Measurements from ENCODE around the gene ZAP70.

Gene ZAP70

GRCh38 chr2:97769308-97769707, 55.9 kb downstream of the ZAP70 start:
- Histone ChIP-seq H4K8ac (ENCODE audit: low read depth, low read length) (no peak overlapping the region), H3K56ac (ENCODE audit: low read length) (no peak overlapping the region), H3K27me3 (ENCODE audit: insufficient read depth, low read length, poor library complexity) (no peaks in the 10 kb centered on the region), H3K4me2 (ENCODE audit: low read length) (no peak overlapping the region), H3K27ac (ENCODE audit: low read depth, low read length) (no peak overlapping the region), H2AK5ac (ENCODE audit: low read length) (no peak overlapping the region), H3K4me1 (ENCODE audit: control insufficient read depth, low read depth, low read length) (peaks cover 6% of the 10 kb centered on the region), H3K4me3 (ENCODE audit: low read length) (no peak overlapping the region), H3K79me1 (ENCODE audit: low read length) (no peaks in the 10 kb centered on the region), H4K5ac (ENCODE audit: low read length) (no peak overlapping the region), H2BK15ac (replicated peaks; ENCODE audit: low read depth) (no peak overlapping the region), H2BK5ac (ENCODE audit: low read length) (no peak overlapping the region), H3K23ac (ENCODE audit: low read length) (no peak overlapping the region), H3K79me2 (ENCODE audit: control insufficient read depth, insufficient read depth, low read length) (no peaks in the 10 kb centered on the region), H3K36me3 (ENCODE audit: control insufficient read depth, insufficient read depth, low read length) (peaks cover 5% of the 10 kb centered on the region), H2BK120ac (ENCODE audit: low read depth, low read length) (no peak overlapping the region), H3K18ac (ENCODE audit: low read length) (no peak overlapping the region), H3K4ac (ENCODE audit: low read depth, low read length) (no peak overlapping the region), H3K9ac (ENCODE audit: low read length) (no peak overlapping the region)
- no CpG with 5 or more reads among the region's 3 CpGs for WGBS (ENCODE audit: extremely low coverage, insufficient coverage, low lambda C conversion rate)
- DNase-seq, result no peak

GRCh38 chr2:97769711-97770110, 56.3 kb downstream of the ZAP70 start:
- H2BK120ac ChIP-seq (ENCODE audit: low read depth, low read length), result no peak overlapping the region
- H3K4ac ChIP-seq (ENCODE audit: low read depth, low read length), result no peak overlapping the region
- H3K36me3 ChIP-seq (ENCODE audit: control insufficient read depth, insufficient read depth, low read length), result peaks cover 2% of the 10 kb centered on the region
- H2BK5ac ChIP-seq (ENCODE audit: low read length), result no peak overlapping the region
- H3K18ac ChIP-seq (ENCODE audit: low read length), result no peak overlapping the region
- H3K79me1 ChIP-seq (ENCODE audit: low read length), result no peaks in the 10 kb centered on the region
- H3K4me3 ChIP-seq (ENCODE audit: low read length), result no peak overlapping the region
- no peak overlapping the region for H3K23ac ChIP-seq (ENCODE audit: low read length)
- no peak overlapping the region for H4K5ac ChIP-seq (ENCODE audit: low read length)
- no peak overlapping the region for H4K8ac ChIP-seq (ENCODE audit: low read depth, low read length)
- no peak overlapping the region for H2BK15ac ChIP-seq (replicated peaks; ENCODE audit: low read depth)
- WGBS (ENCODE audit: extremely low coverage, insufficient coverage, low lambda C conversion rate), result no CpG with 5 or more reads among the region's 3 CpGs
- no peak overlapping the region for H3K56ac ChIP-seq (ENCODE audit: low read length)
- H3K4me2 ChIP-seq (ENCODE audit: low read length), result no peak overlapping the region
- H2AK5ac ChIP-seq (ENCODE audit: low read length), result no peak overlapping the region
- H3K79me2 ChIP-seq (ENCODE audit: control insufficient read depth, insufficient read depth, low read length), result no peaks in the 10 kb centered on the region
- DNase-seq, result no peak
- no peaks in the 10 kb centered on the region for H3K27me3 ChIP-seq (ENCODE audit: insufficient read depth, low read length, poor library complexity)
- peaks cover 6% of the 10 kb centered on the region for H3K4me1 ChIP-seq (ENCODE audit: control insufficient read depth, low read depth, low read length)
- no peak overlapping the region for H3K9ac ChIP-seq (ENCODE audit: low read length)
- H3K27ac ChIP-seq (ENCODE audit: low read depth, low read length), result no peak overlapping the region

GRCh38 chr2:97770445-97770844, 57.1 kb downstream of the ZAP70 start:
- no peak overlapping the region for H3K27ac ChIP-seq (ENCODE audit: low read depth, low read length)
- H2BK120ac ChIP-seq (ENCODE audit: low read depth, low read length), result no peak overlapping the region
- DNase-seq, result peak; percentile 90
- no peaks in the 10 kb centered on the region for H3K27me3 ChIP-seq (ENCODE audit: insufficient read depth, low read length, poor library complexity)
- H2BK15ac ChIP-seq (replicated peaks; ENCODE audit: low read depth), result no peak overlapping the region
- H2AK5ac ChIP-seq (ENCODE audit: low read length), result no peak overlapping the region
- H3K23ac ChIP-seq (ENCODE audit: low read length), result no peak overlapping the region
- no peak overlapping the region for H3K9ac ChIP-seq (ENCODE audit: low read length)
- no peak overlapping the region for H3K18ac ChIP-seq (ENCODE audit: low read length)
- WGBS (ENCODE audit: extremely low coverage, insufficient coverage, low lambda C conversion rate), result no CpG with 5 or more reads among the region's 4 CpGs
- H3K79me1 ChIP-seq (ENCODE audit: low read length), result no peaks in the 10 kb centered on the region
- H3K36me3 ChIP-seq (ENCODE audit: control insufficient read depth, insufficient read depth, low read length), result peaks cover 2% of the 10 kb centered on the region
- H3K79me2 ChIP-seq (ENCODE audit: control insufficient read depth, insufficient read depth, low read length), result no peaks in the 10 kb centered on the region
- no peak overlapping the region for H2BK5ac ChIP-seq (ENCODE audit: low read length)
- H4K5ac ChIP-seq (ENCODE audit: low read length), result no peak overlapping the region
- no peak overlapping the region for H3K4ac ChIP-seq (ENCODE audit: low read depth, low read length)
- no peak overlapping the region for H3K4me2 ChIP-seq (ENCODE audit: low read length)
- H3K4me1 ChIP-seq (ENCODE audit: control insufficient read depth, low read depth, low read length), result peaks cover 6% of the 10 kb centered on the region
- no peak overlapping the region for H3K4me3 ChIP-seq (ENCODE audit: low read length)
- H4K8ac ChIP-seq (ENCODE audit: low read depth, low read length), result no peak overlapping the region
- no peak overlapping the region for H3K56ac ChIP-seq (ENCODE audit: low read length)

GRCh38 chr2:97774425-97774824, 61.0 kb downstream of the ZAP70 start:
- Histone ChIP-seq H3K9ac (ENCODE audit: low read length) (no peak overlapping the region), H3K36me3 (ENCODE audit: control insufficient read depth, insufficient read depth, low read length) (no peaks in the 10 kb centered on the region), H3K4me3 (ENCODE audit: low read length) (no peak overlapping the region), H3K23ac (ENCODE audit: low read length) (no peak overlapping the region), H3K4me2 (ENCODE audit: low read length) (no peak overlapping the region), H4K5ac (ENCODE audit: low read length) (no peak overlapping the region), H3K27ac (ENCODE audit: low read depth, low read length) (no peak overlapping the region), H2AK5ac (ENCODE audit: low read length) (no peak overlapping the region), H2BK15ac (replicated peaks; ENCODE audit: low read depth) (no peak overlapping the region), H2BK120ac (ENCODE audit: low read depth, low read length) (no peak overlapping the region), H3K27me3 (ENCODE audit: insufficient read depth, low read length, poor library complexity) (no peaks in the 10 kb centered on the region), H3K4ac (ENCODE audit: low read depth, low read length) (no peak overlapping the region), H2BK5ac (ENCODE audit: low read length) (no peak overlapping the region), H3K56ac (ENCODE audit: low read length) (no peak overlapping the region), H3K18ac (ENCODE audit: low read length) (no peak overlapping the region), H3K79me2 (ENCODE audit: control insufficient read depth, insufficient read depth, low read length) (no peaks in the 10 kb centered on the region), H3K4me1 (ENCODE audit: control insufficient read depth, low read depth, low read length) (peaks cover 6% of the 10 kb centered on the region), H3K79me1 (ENCODE audit: low read length) (no peaks in the 10 kb centered on the region), H4K8ac (ENCODE audit: low read depth, low read length) (no peak overlapping the region)
- DNase-seq, result peak; percentile 63
- WGBS (ENCODE audit: extremely low coverage, insufficient coverage, low lambda C conversion rate), result no CpG with 5 or more reads among the region's 7 CpGs

GRCh38 chr2:97775074-97775473, 61.7 kb downstream of the ZAP70 start:
- Histone ChIP-seq H3K4me3 (ENCODE audit: low read length) (no peak overlapping the region), H3K79me2 (ENCODE audit: control insufficient read depth, insufficient read depth, low read length) (no peaks in the 10 kb centered on the region), H2BK15ac (replicated peaks; ENCODE audit: low read depth) (no peak overlapping the region), H3K36me3 (ENCODE audit: control insufficient read depth, insufficient read depth, low read length) (no peaks in the 10 kb centered on the region), H3K4me2 (ENCODE audit: low read length) (no peak overlapping the region), H2BK5ac (ENCODE audit: low read length) (no peak overlapping the region), H3K27me3 (ENCODE audit: insufficient read depth, low read length, poor library complexity) (no peaks in the 10 kb centered on the region), H2BK120ac (ENCODE audit: low read depth, low read length) (no peak overlapping the region), H4K8ac (ENCODE audit: low read depth, low read length) (no peak overlapping the region), H3K23ac (ENCODE audit: low read length) (no peak overlapping the region), H3K79me1 (ENCODE audit: low read length) (no peaks in the 10 kb centered on the region), H3K27ac (ENCODE audit: low read depth, low read length) (no peak overlapping the region), H3K18ac (ENCODE audit: low read length) (no peak overlapping the region), H3K9ac (ENCODE audit: low read length) (no peak overlapping the region), H3K56ac (ENCODE audit: low read length) (no peak overlapping the region), H3K4ac (ENCODE audit: low read depth, low read length) (no peak overlapping the region), H2AK5ac (ENCODE audit: low read length) (no peak overlapping the region), H3K4me1 (ENCODE audit: control insufficient read depth, low read depth, low read length) (peaks cover 4% of the 10 kb centered on the region), H4K5ac (ENCODE audit: low read length) (no peak overlapping the region)
- no peak for DNase-seq
- WGBS (ENCODE audit: extremely low coverage, insufficient coverage, low lambda C conversion rate), result no CpG with 5 or more reads among the region's 11 CpGs

- Histone ChIP-seq H4K5ac (ENCODE audit: low read length) (no peak overlapping the region), H3K4me2 (ENCODE audit: low read length) (no peak overlapping the region), H2AK5ac (ENCODE audit: low read length) (no peak overlapping the region), H3K4me1 (ENCODE audit: control insufficient read depth, low read depth, low read length) (peaks cover 4% of the 10 kb centered on the region), H3K56ac (ENCODE audit: low read length) (no peak overlapping the region), H4K8ac (ENCODE audit: low read depth, low read length) (no peak overlapping the region), H2BK15ac (replicated peaks; ENCODE audit: low read depth) (no peak overlapping the region), H3K27me3 (ENCODE audit: insufficient read depth, low read length, poor library complexity) (no peaks in the 10 kb centered on the region), H3K23ac (ENCODE audit: low read length) (no peak overlapping the region), H3K27ac (ENCODE audit: low read depth, low read length) (no peak overlapping the region), H3K4me3 (ENCODE audit: low read length) (no peak overlapping the region), H3K9ac (ENCODE audit: low read length) (no peak overlapping the region), H3K4ac (ENCODE audit: low read depth, low read length) (no peak overlapping the region), H3K79me1 (ENCODE audit: low read length) (no peaks in the 10 kb centered on the region), H2BK5ac (ENCODE audit: low read length) (no peak overlapping the region), H3K79me2 (ENCODE audit: control insufficient read depth, insufficient read depth, low read length) (no peaks in the 10 kb centered on the region), H3K18ac (ENCODE audit: low read length) (no peak overlapping the region), H2BK120ac (ENCODE audit: low read depth, low read length) (no peak overlapping the region), H3K36me3 (ENCODE audit: control insufficient read depth, insufficient read depth, low read length) (no peaks in the 10 kb centered on the region)
- WGBS (ENCODE audit: extremely low coverage, insufficient coverage, low lambda C conversion rate), result no CpG with 5 or more reads among the region's 4 CpGs
- DNase-seq, result no peak
Observed at GRCh38 chr2:97779141-97779540, 65.8 kb downstream of the ZAP70 start.

Measured in mesendoderm (in vitro differentiated cells).